Testis (tissue), 2 donors: ENCODE data around the gene PRPS1L1.

ENCODE experiments used
- CTCF ChIP-seq, 3 experiments: fragments of 450-650 bp in 2 of 3; fragments of 200-600 bp in 1 of 3; sonication (generic) in 1 of 3; IDR thresholded peaks; one replicate each; pipeline ENCODE4 v1.5.1; 2016 to 2019; ENCODE audit warnings: antibody characterized with exemption in 3 of 3, mild to moderate bottlenecking in 2 of 3, moderate library complexity in 1 of 3
- POLR2A ChIP-seq: fragments of 450-650 bp; IDR thresholded peaks from one replicate; pipeline ENCODE4 v1.6.1; 2017; ENCODE audit warnings: antibody characterized with exemption, mild to moderate bottlenecking, moderate library complexity

- TF ChIP-seq CTCF (IDR thresholded peaks at IDR 0.05) (no peak), POLR2A (no peak)
These were observed 31.6 kb downstream of the PRPS1L1 start for GRCh38 chr7:17996040-17996439.
